GM23338 (cell line): ENCODE results near the gene FOXR1. TPM values are rescaled to one million over a fixed set of nuclear protein-coding genes. Genes with fewer than 3 reads are reported as not detected.

Experiments
- ATAC-seq: fragments of 200-7000 bp; cut with Tn5 transposase; 3 replicates; pipeline ENCODE4 v1.9.1; 2020
- DNase-seq: peaks from one replicate; pipeline ENCODE4 v3.0.0-alpha.2; 2015; ENCODE audit warnings: low spot score
- H2AFZ ChIP-seq: fragments of 200-600 bp; sonication (generic); 2 replicates; pipeline ENCODE4 v1.8.0; 2016; ENCODE audit warnings: antibody characterized with exemption, mild to moderate bottlenecking, moderate library complexity
- H3F3A ChIP-seq: fragments of 200-600 bp; sonication (generic); replicated peaks from 2 replicates; pipeline ENCODE4 v1.8.0; 2017; ENCODE audit warnings: antibody characterized with exemption, mixed run types, low read depth
- H3K27ac ChIP-seq: fragments of 200-600 bp; sonication (generic); 2 replicates; pipeline ENCODE4 v1.6.1; 2016; ENCODE audit warnings: low read depth
- H3K27me3 ChIP-seq: fragments of 200-600 bp; sonication (generic); 2 replicates; pipeline ENCODE4 v1.8.0; 2016; ENCODE audit warnings: mild to moderate bottlenecking, mixed run types, moderate library complexity; ENCODE audit not compliant: insufficient read depth
- H3K36me3 ChIP-seq: fragments of 200-600 bp; sonication (generic); 2 replicates; pipeline ENCODE4 v1.8.0; 2016; ENCODE audit warnings: mild to moderate bottlenecking; ENCODE audit not compliant: insufficient read depth
- H3K4me1 ChIP-seq: fragments of 200-600 bp; sonication (generic); 2 replicates; pipeline ENCODE4 v1.8.0; 2016; ENCODE audit warnings: mild to moderate bottlenecking, moderate library complexity; ENCODE audit not compliant: insufficient read depth
- H3K4me2 ChIP-seq: fragments of 200-600 bp; sonication (generic); 2 replicates; pipeline ENCODE4 v1.7.1; 2017; ENCODE audit warnings: mixed run types
- H3K4me3 ChIP-seq: fragments of 200-600 bp; sonication (generic); 2 replicates; pipeline ENCODE4 v1.6.1; 2016; ENCODE audit warnings: mixed run types
- H3K79me2 ChIP-seq: fragments of 200-600 bp; sonication (generic); replicated peaks from 2 replicates; pipeline ENCODE4 v1.8.0; 2017; ENCODE audit warnings: mild to moderate bottlenecking; ENCODE audit not compliant: insufficient read depth
- H3K9me2 ChIP-seq: fragments of 200-600 bp; sonication (generic); 2 replicates; pipeline ENCODE4 v1.8.0; 2017; ENCODE audit not compliant: insufficient read depth
- H4K20me1 ChIP-seq: fragments of 200-600 bp; sonication (generic); replicated peaks from 2 replicates; pipeline ENCODE4 v1.8.0; 2017; ENCODE audit warnings: mild to moderate bottlenecking; ENCODE audit not compliant: insufficient read depth
- H3K27ac Mint-ChIP-seq: 2 replicates; pipeline ENCODE4 v1.8.0; 2020; ENCODE audit warnings: inconsistent platforms, mild to moderate bottlenecking, moderate library complexity, mixed read lengths
- H3K27me3 Mint-ChIP-seq: 3 replicates; pipeline ENCODE4 v1.8.0; 2022; ENCODE audit warnings: low read depth, mild to moderate bottlenecking, moderate library complexity, mixed read lengths, inconsistent platforms; ENCODE audit not compliant: insufficient read depth, poor library complexity
- H3K36me3 Mint-ChIP-seq: 3 replicates; pipeline ENCODE4 v1.8.0; 2021; ENCODE audit warnings: low read depth, mild to moderate bottlenecking, inconsistent platforms, moderate library complexity, mixed read lengths
- H3K4me1 Mint-ChIP-seq: 3 replicates; pipeline ENCODE4 v1.8.0; 2020; ENCODE audit warnings: mild to moderate bottlenecking, inconsistent platforms, mixed read lengths
- H3K4me3 Mint-ChIP-seq: 3 replicates; pipeline ENCODE4 v1.8.0; 2021; ENCODE audit warnings: moderate library complexity, mild to moderate bottlenecking, inconsistent platforms, mixed read lengths
- H3K9me3 Mint-ChIP-seq: 3 replicates; pipeline ENCODE4 v1.8.0; 2020; ENCODE audit warnings: moderate library complexity, mild to moderate bottlenecking, inconsistent platforms, mixed read lengths
- CREB1 ChIP-seq: fragments of 250-450 bp; sonication (Bioruptor Pico); IDR thresholded peaks from 2 replicates; pipeline ENCODE4 v1.5.0; 2020; ENCODE audit warnings: low read depth, mild to moderate bottlenecking, moderate library complexity
- EZH2phosphoT487 ChIP-seq: fragments of 200-600 bp; sonication (generic); IDR thresholded peaks from one replicate; pipeline ENCODE4 v1.8.1; 2018; ENCODE audit warnings: antibody characterized with exemption; ENCODE audit not compliant: unreplicated experiment
- JUNB ChIP-seq: IDR thresholded peaks from one replicate; pipeline ENCODE4 v1.6.1; 2016; ENCODE audit warnings: antibody characterized with exemption; ENCODE audit not compliant: unreplicated experiment
- NANOG ChIP-seq: IDR thresholded peaks from 2 replicates; pipeline ENCODE4 v1.6.1; 2016; ENCODE audit warnings: antibody characterized with exemption, borderline replicate concordance
- POLR2AphosphoS5 ChIP-seq: IDR thresholded peaks from 2 replicates; pipeline ENCODE4 v1.6.1; 2016; ENCODE audit warnings: antibody characterized with exemption, low read depth
- STAT1 ChIP-seq: IDR thresholded peaks from one replicate; pipeline ENCODE4 v1.6.1; 2016; ENCODE audit warnings: antibody characterized with exemption; ENCODE audit not compliant: unreplicated experiment
- ZNF114 ChIP-seq: fragments of 250-450 bp; sonication (Bioruptor Pico); IDR thresholded peaks from 2 replicates; pipeline ENCODE4 v1.5.0; 2020; ENCODE audit warnings: mild to moderate bottlenecking, moderate library complexity
- polyA plus RNA-seq: library from polyadenylated mRNA; unstranded; fragments of >200 nt; fragmentation: Nextera tagmentation; extraction: Ambion mirVana; gene quantifications from 2 replicates; pipeline ENCODE4 v1.2.1, GENCODE V29; 2016
- total RNA-seq: library from RNA; depleted of rRNA; stranded (reverse); fragments of >200 nt; shearing (Covaris generic); gene quantifications from 2 replicates; pipeline ENCODE4 v1.2.3, GENCODE V29; 2014
- TF ChIP-seq, protein P1 (sequence below): IDR thresholded peaks from 2 replicates; pipeline ENCODE4 v1.6.1; 2016; ENCODE audit warnings: antibody characterized with exemption
- TF ChIP-seq, protein P2 (sequence below), 2 experiments: fragments of 200-600 bp in 1 of 2; sonication (generic) in 1 of 2; conservative IDR thresholded peaks; 2 replicates each; pipeline versions ENCODE4 v1.5.1 to v1.6.1; 2016 to 2017; ENCODE audit warnings: antibody characterized with exemption in 2 of 2, low read depth in 2 of 2, mild to moderate bottlenecking in 2 of 2, moderate library complexity in 1 of 2
- TF ChIP-seq, protein P3 (sequence below): IDR thresholded peaks from one replicate; pipeline ENCODE4 v1.6.1; 2018; ENCODE audit warnings: antibody characterized with exemption; ENCODE audit not compliant: unreplicated experiment

The FOXR1 gene
- total and polyA plus RNA-seq, 2 experiments from 2014 or later, result not detected

DNA sequence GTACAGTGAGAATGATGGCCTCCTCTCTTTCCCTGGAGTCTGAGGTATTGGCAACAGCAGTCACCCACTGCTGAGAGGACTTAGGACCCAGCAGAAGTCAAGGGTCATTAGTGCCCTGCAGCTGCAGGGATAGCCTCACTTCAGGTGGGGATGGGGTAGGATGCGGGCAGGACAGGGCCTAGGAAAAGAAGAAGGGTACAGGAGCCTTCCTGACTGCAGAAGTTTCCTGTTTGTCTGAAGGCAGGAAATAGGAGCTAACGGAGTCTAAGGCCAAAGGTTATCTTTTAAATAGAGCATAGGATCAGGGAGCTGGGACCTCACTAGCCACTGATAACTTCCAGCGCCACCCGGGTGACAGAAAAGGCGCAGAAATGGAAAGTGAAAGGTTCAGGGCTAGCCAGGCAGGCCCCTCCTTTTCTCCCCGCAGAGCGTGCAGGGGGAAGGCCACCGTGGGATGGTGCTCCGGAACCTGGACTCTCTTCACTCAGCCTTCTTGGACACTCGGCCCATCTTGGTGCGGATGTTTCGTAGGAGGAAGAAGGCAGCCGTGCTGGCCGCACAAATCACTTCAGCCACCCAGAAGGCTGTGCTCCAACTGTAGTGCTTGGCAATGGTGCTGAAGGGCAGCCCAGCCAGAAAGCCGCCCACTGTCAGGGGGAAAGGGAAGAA is 53.0 kb downstream of the FOXR1 start:
- H3K4me3 ChIP-seq, result no peak overlapping the region
- ATAC-seq, result no peak

More for the DNA sequence above, 53.0 kb downstream of the FOXR1 start:
- H3K27me3 Mint-ChIP-seq, result peaks cover 24% of the 10 kb centered on the region
- H3K27me3 ChIP-seq, result no peaks in the 10 kb centered on the region
- H4K20me1 ChIP-seq, result peaks cover 15% of the 10 kb centered on the region
- H2AFZ ChIP-seq, result no peak overlapping the region
- peaks cover 33% of the 10 kb centered on the region for H3K79me2 ChIP-seq
- no peaks in the 10 kb centered on the region; the same call in 2 of the 3 replicates for H3K9me3 Mint-ChIP-seq
- H3K4me2 ChIP-seq, result no peak overlapping the region
- H3K4me1 Mint-ChIP-seq, result peaks cover 33% of the 10 kb centered on the region
- H3K4me3 Mint-ChIP-seq, result no peak overlapping the region
- TF ChIP-seq ZNF114 (CRISPR knock-in tag) (no peak), STAT1 (no peak), POLR2AphosphoS5 (no peak), CREB1 (CRISPR knock-in tag) (no peak), EZH2phosphoT487 (no peak), NANOG (no peak), JUNB (no peak)
- TF ChIP-seq, protein P1, sequence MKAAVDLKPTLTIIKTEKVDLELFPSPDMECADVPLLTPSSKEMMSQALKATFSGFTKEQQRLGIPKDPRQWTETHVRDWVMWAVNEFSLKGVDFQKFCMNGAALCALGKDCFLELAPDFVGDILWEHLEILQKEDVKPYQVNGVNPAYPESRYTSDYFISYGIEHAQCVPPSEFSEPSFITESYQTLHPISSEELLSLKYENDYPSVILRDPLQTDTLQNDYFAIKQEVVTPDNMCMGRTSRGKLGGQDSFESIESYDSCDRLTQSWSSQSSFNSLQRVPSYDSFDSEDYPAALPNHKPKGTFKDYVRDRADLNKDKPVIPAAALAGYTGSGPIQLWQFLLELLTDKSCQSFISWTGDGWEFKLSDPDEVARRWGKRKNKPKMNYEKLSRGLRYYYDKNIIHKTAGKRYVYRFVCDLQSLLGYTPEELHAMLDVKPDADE, result no peak
- TF ChIP-seq, protein P2, sequence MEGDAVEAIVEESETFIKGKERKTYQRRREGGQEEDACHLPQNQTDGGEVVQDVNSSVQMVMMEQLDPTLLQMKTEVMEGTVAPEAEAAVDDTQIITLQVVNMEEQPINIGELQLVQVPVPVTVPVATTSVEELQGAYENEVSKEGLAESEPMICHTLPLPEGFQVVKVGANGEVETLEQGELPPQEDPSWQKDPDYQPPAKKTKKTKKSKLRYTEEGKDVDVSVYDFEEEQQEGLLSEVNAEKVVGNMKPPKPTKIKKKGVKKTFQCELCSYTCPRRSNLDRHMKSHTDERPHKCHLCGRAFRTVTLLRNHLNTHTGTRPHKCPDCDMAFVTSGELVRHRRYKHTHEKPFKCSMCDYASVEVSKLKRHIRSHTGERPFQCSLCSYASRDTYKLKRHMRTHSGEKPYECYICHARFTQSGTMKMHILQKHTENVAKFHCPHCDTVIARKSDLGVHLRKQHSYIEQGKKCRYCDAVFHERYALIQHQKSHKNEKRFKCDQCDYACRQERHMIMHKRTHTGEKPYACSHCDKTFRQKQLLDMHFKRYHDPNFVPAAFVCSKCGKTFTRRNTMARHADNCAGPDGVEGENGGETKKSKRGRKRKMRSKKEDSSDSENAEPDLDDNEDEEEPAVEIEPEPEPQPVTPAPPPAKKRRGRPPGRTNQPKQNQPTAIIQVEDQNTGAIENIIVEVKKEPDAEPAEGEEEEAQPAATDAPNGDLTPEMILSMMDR (conservative IDR thresholded peaks at IDR 0.05; ENCODE audit: low read depth in 2 of 2), result no peak
- TF ChIP-seq, protein P3, sequence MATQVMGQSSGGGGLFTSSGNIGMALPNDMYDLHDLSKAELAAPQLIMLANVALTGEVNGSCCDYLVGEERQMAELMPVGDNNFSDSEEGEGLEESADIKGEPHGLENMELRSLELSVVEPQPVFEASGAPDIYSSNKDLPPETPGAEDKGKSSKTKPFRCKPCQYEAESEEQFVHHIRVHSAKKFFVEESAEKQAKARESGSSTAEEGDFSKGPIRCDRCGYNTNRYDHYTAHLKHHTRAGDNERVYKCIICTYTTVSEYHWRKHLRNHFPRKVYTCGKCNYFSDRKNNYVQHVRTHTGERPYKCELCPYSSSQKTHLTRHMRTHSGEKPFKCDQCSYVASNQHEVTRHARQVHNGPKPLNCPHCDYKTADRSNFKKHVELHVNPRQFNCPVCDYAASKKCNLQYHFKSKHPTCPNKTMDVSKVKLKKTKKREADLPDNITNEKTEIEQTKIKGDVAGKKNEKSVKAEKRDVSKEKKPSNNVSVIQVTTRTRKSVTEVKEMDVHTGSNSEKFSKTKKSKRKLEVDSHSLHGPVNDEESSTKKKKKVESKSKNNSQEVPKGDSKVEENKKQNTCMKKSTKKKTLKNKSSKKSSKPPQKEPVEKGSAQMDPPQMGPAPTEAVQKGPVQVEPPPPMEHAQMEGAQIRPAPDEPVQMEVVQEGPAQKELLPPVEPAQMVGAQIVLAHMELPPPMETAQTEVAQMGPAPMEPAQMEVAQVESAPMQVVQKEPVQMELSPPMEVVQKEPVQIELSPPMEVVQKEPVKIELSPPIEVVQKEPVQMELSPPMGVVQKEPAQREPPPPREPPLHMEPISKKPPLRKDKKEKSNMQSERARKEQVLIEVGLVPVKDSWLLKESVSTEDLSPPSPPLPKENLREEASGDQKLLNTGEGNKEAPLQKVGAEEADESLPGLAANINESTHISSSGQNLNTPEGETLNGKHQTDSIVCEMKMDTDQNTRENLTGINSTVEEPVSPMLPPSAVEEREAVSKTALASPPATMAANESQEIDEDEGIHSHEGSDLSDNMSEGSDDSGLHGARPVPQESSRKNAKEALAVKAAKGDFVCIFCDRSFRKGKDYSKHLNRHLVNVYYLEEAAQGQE, result no peak
- peaks cover 18% of the 10 kb centered on the region for H3K4me1 ChIP-seq
- H3K36me3 Mint-ChIP-seq, result peaks cover 78% of the 10 kb centered on the region
- H3K27ac ChIP-seq, result no peak overlapping the region
- peaks cover 33% of the 10 kb centered on the region for H3F3A ChIP-seq
- DNase-seq, result no peak
- no peaks in the 10 kb centered on the region for H3K9me2 ChIP-seq
- peaks cover 34% of the 10 kb centered on the region for H3K36me3 ChIP-seq
- H3K27ac Mint-ChIP-seq, result peak overlapping the region; percentile 60; the same call in 1 of the 2 replicates
